ENCODE measurements around the gene CRB3. TPM values are rescaled to one million over a fixed set of nuclear protein-coding genes. Genes with fewer than 3 reads are reported as not detected.
A peak's percentile ranks its signal among the peaks of the same experiment; 100 is the strongest.
"Not testable (repeated sequence)": the region's sequence is repeated elsewhere in the genome, so short reads cannot be mapped to it uniquely, and the experiment has no call there.

The CRB3 gene
- total and polyA plus RNA-seq, 3 donors from 2014 or later: 1.2 to 2.3 (median 2.0) TPM

- H3K27me3 ChIP-seq: no peaks in the 10 kb centered on the region
- H3K9me3 ChIP-seq: no peaks in the 10 kb centered on the region
- WGBS, 2 donors: 42 to 63% methylated on average over 9 of the region's 9 CpGs
- peaks cover 18% of the 10 kb centered on the region for H3K4me1 ChIP-seq
- intact Hi-C loops (cut with DNase I; ENCODE audit: low total_unique reads): no loop called here
- no peaks in the 10 kb centered on the region for H3K36me3 ChIP-seq (ENCODE audit: low read depth, missing control alignments)
- no peak for TF ChIP-seq CTCF (IDR thresholded peaks at IDR 0.05)
- TF ChIP-seq POLR2A (IDR thresholded peaks at IDR 0.05): no peak
- no peak overlapping the region for H3K4me3 ChIP-seq
- H3K27ac ChIP-seq: no peak overlapping the region
- DNase-seq: peak; percentile 82
Observed at GRCh38 chr19:6503407-6504201, 39.5 kb downstream of the CRB3 start.

GRCh38 chr19:6508028-6508771, 44.1 kb downstream of the CRB3 start:
- 85 to 90% methylated on average over 9 of the region's 9 CpGs for WGBS, 2 donors
- Histone ChIP-seq H3K4me1 (peaks cover 28% of the 10 kb centered on the region), H3K27ac (peak overlapping the region; percentile 55 to 75)
- H3K4me3 ChIP-seq; H3K27me3 ChIP-seq; H3K9me3 ChIP-seq; H3K36me3 ChIP-seq (ENCODE audit: low read depth, missing control alignments); DNase-seq; intact Hi-C loops (cut with DNase I; ENCODE audit: low total_unique reads): not testable (repeated sequence)

- H3K4me1 ChIP-seq: peaks cover 22% of the 10 kb centered on the region
- TF ChIP-seq POLR2A (IDR thresholded peaks at IDR 0.05) (no peak), CTCF (IDR thresholded peaks at IDR 0.05) (no peak)
- intact Hi-C loops (cut with DNase I; ENCODE audit: low total_unique reads): no loop called here
- no peaks in the 10 kb centered on the region for H3K9me3 ChIP-seq
- no peak overlapping the region for H3K4me3 ChIP-seq
- DNase-seq: peak; percentile 94
- peak overlapping the region; percentile 55 to 75 for H3K27ac ChIP-seq
- no peaks in the 10 kb centered on the region for H3K27me3 ChIP-seq
- 48 to 52% methylated on average over 17 to 20 of the region's 20 CpGs for WGBS, 2 donors
- H3K36me3 ChIP-seq (ENCODE audit: low read depth, missing control alignments): no peaks in the 10 kb centered on the region
Observed at GRCh38 chr19:6509118-6509971, 45.3 kb downstream of the CRB3 start.

- DNase-seq: no peak
- Histone ChIP-seq H3K27ac (peak overlapping the region in 1 of 2 donors; percentile 33), H3K4me3 (no peak overlapping the region), H3K9me3 (no peaks in the 10 kb centered on the region), H3K27me3 (no peaks in the 10 kb centered on the region), H3K4me1 (peaks cover 21% of the 10 kb centered on the region), H3K36me3 (ENCODE audit: low read depth, missing control alignments) (no peaks in the 10 kb centered on the region)
- intact Hi-C loops (cut with DNase I; ENCODE audit: low total_unique reads): no loop called here
- TF ChIP-seq POLR2A (IDR thresholded peaks at IDR 0.05): no peak
- no peak for TF ChIP-seq CTCF (IDR thresholded peaks at IDR 0.05)
- 70 to 83% methylated on average over 7 of the region's 7 CpGs for WGBS, 2 donors
Observed at GRCh38 chr19:6510618-6511017, 46.5 kb downstream of the CRB3 start.

GRCh38 chr19:6514089-6514488, 50.0 kb downstream of the CRB3 start:
- TF ChIP-seq POLR2A (IDR thresholded peaks at IDR 0.05): no peak
- TF ChIP-seq CTCF (IDR thresholded peaks at IDR 0.05): no peak
- Histone ChIP-seq H3K27ac (no peak overlapping the region), H3K9me3 (no peaks in the 10 kb centered on the region), H3K4me1 (peaks cover 12% of the 10 kb centered on the region), H3K27me3 (no peaks in the 10 kb centered on the region), H3K36me3 (ENCODE audit: low read depth, missing control alignments) (no peaks in the 10 kb centered on the region), H3K4me3 (no peak overlapping the region)
- no peak for DNase-seq
- intact Hi-C loops (cut with DNase I; ENCODE audit: low total_unique reads): no loop called here
- 56 to 69% methylated on average over 8 to 9 of the region's 9 CpGs for WGBS, 2 donors

Data from testis (tissue), 3 donors.